Mesenchymal stem cell (in vitro differentiated cells and primary cell): Measurements from ENCODE around the gene OR7C1.
"Not testable (repeated sequence)": the region's sequence is repeated elsewhere in the genome, so short reads cannot be mapped to it uniquely, and the experiment has no call there.

ENCODE experiments used
- DNase-seq: peaks from one replicate; pipeline ENCODE4 v3.0.0-alpha.2; 2013
- H2AFZ ChIP-seq: one replicate; pipeline ENCODE4 v1.6.1; 2013; ENCODE audit warnings: low read depth, mild to moderate bottlenecking, control low read depth, inconsistent platforms, low read length, moderate library complexity
- H2AK5ac ChIP-seq: 2 replicates; pipeline ENCODE4 v1.6.1; 2013; ENCODE audit warnings: low read length, moderate library complexity, mild to moderate bottlenecking, inconsistent platforms; ENCODE audit not compliant: severe bottlenecking
- H2BK120ac ChIP-seq: one replicate; pipeline ENCODE4 v1.6.1; 2013; ENCODE audit warnings: low read depth, mild to moderate bottlenecking, inconsistent platforms, low read length, moderate library complexity
- H2BK12ac ChIP-seq, 2 experiments: one replicate each; pipeline ENCODE4 v1.6.1; 2013; ENCODE audit warnings: inconsistent platforms in 2 of 2, low read length in 2 of 2, mild to moderate bottlenecking in 2 of 2, moderate library complexity in 2 of 2, control low read depth in 1 of 2
- H2BK15ac ChIP-seq: one replicate; pipeline ENCODE4 v1.6.1; 2013; ENCODE audit warnings: mild to moderate bottlenecking, low read depth, inconsistent platforms; ENCODE audit not compliant: poor library complexity, severe bottlenecking
- H2BK5ac ChIP-seq: 2 replicates; pipeline ENCODE4 v1.6.1; 2013; ENCODE audit warnings: low read depth, mild to moderate bottlenecking, low read length, control low read depth, inconsistent platforms; ENCODE audit not compliant: poor library complexity, severe bottlenecking
- H3K14ac ChIP-seq, 2 experiments: one replicate each; pipeline ENCODE4 v1.6.1; 2013; ENCODE audit warnings: inconsistent platforms in 2 of 2, low read length in 2 of 2, control low read depth in 1 of 2, mild to moderate bottlenecking in 1 of 2, moderate library complexity in 1 of 2
- H3K18ac ChIP-seq, 2 experiments: one replicate each; pipeline ENCODE4 v1.6.1; 2013; ENCODE audit warnings: inconsistent platforms in 2 of 2, low read length in 2 of 2, control low read depth in 1 of 2, low read depth in 1 of 2, mild to moderate bottlenecking in 1 of 2
- H3K23ac ChIP-seq, 2 experiments: one replicate each; pipeline ENCODE4 v1.6.1; 2013; ENCODE audit warnings: inconsistent platforms in 2 of 2, low read length in 2 of 2, mild to moderate bottlenecking in 2 of 2, moderate library complexity in 2 of 2, control low read depth in 1 of 2
- H3K27ac ChIP-seq: 2 replicates; pipeline ENCODE4 v1.5.1; 2013; ENCODE audit warnings: mild to moderate bottlenecking, moderate library complexity, low read length, control low read depth, inconsistent platforms; ENCODE audit not compliant: poor library complexity, severe bottlenecking
- H3K27me3 ChIP-seq, 2 experiments: 2 replicates each; pipeline versions ENCODE4 v1.6.1 to v1.7.0; 2013; ENCODE audit warnings: low read length in 2 of 2, mild to moderate bottlenecking in 2 of 2, moderate library complexity in 2 of 2, control low read depth in 1 of 2, inconsistent platforms in 1 of 2; ENCODE audit not compliant: control insufficient read depth in 1 of 2, insufficient read depth in 1 of 2
- H3K36me3 ChIP-seq, 2 experiments: 2 replicates each; pipeline versions ENCODE4 v1.6.1 to v1.7.0; 2013; ENCODE audit warnings: low read length in 2 of 2, control low read depth in 1 of 2, inconsistent platforms in 1 of 2, low read depth in 1 of 2, mild to moderate bottlenecking in 1 of 2; ENCODE audit not compliant: insufficient read depth in 2 of 2, control insufficient read depth in 1 of 2
- H3K4ac ChIP-seq, 2 experiments: one replicate each; pipeline ENCODE4 v1.6.1; 2013; ENCODE audit warnings: inconsistent platforms in 2 of 2, low read length in 2 of 2, mild to moderate bottlenecking in 2 of 2, moderate library complexity in 2 of 2, control low read depth in 1 of 2, low read depth in 1 of 2
- H3K4me1 ChIP-seq: 2 replicates; pipeline ENCODE4 v1.6.1; 2013; ENCODE audit warnings: low read depth, low read length, control low read depth; ENCODE audit not compliant: control insufficient read depth, insufficient read depth
- H3K4me2 ChIP-seq: 2 replicates; pipeline ENCODE4 v1.6.1; 2013; ENCODE audit warnings: low read length, mild to moderate bottlenecking, inconsistent platforms; ENCODE audit not compliant: poor library complexity, severe bottlenecking
- H3K4me3 ChIP-seq, 2 experiments: 2 replicates each; pipeline versions ENCODE4 v1.5.1 to v1.7.0; 2013; ENCODE audit warnings: low read length in 2 of 2, mild to moderate bottlenecking in 2 of 2, control low read depth in 1 of 2, low read depth in 1 of 2; ENCODE audit not compliant: insufficient read depth in 1 of 2
- H3K79me1 ChIP-seq: replicated peaks from 2 replicates; pipeline ENCODE4 v1.6.1; 2013; ENCODE audit warnings: mild to moderate bottlenecking, control low read depth, low read length, inconsistent platforms; ENCODE audit not compliant: poor library complexity, severe bottlenecking
- H3K9ac ChIP-seq: 2 replicates; pipeline ENCODE4 v1.7.0; 2013; ENCODE audit warnings: mild to moderate bottlenecking, low read length, moderate library complexity
- H3K9me3 ChIP-seq: 2 replicates; pipeline ENCODE4 v1.7.0; 2013; ENCODE audit warnings: mild to moderate bottlenecking, low read length; ENCODE audit not compliant: control insufficient read depth
- H4K8ac ChIP-seq: one replicate; pipeline ENCODE4 v1.6.1; 2013; ENCODE audit warnings: inconsistent platforms, mild to moderate bottlenecking, low read length, moderate library complexity
- H4K91ac ChIP-seq: one replicate; pipeline ENCODE4 v1.6.1; 2013; ENCODE audit warnings: mild to moderate bottlenecking, low read length, inconsistent platforms
- WGBS: methylation state at CpG from one replicate; pipeline ENCODE4 v1.1.7; 2013; ENCODE audit warnings: mixed read lengths; 5-methylcytosine and 5-hydroxymethylcytosine counted together

The OR7C1 gene

DNA sequence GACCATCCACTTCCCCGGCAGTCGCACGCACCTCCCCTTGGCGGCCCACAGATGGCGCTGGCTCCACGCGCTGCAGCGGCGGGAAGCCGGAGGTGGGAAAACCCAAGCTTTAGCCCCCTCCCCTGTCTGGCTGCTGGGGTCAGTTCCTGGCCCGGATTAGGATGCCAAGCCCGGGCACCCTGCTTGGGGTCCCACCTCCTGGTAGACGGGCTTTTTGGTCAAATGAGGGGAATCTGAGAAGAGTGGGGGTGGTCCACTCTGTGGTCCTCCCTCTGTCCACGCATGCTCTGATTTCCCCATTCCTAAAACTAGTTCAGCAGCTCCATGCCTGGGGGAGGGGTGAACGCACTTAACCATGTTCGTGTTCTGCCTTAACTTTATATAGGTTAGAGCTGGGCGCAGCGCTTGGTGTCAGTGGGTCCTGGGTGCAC, 48.5 kb downstream of the OR7C1 start:
- 23% methylated on average over 17 of the region's 18 CpGs for WGBS
- Histone ChIP-seq H3K9ac (no peak overlapping the region), H3K14ac (no peak overlapping the region), H4K91ac (no peak overlapping the region), H3K27me3 (no peaks in the 10 kb centered on the region), H3K4me1 (no peaks in the 10 kb centered on the region), H3K23ac (no peak overlapping the region), H3K4me3 (no peak overlapping the region), H2AFZ (peak overlapping the region; percentile 63), H3K9me3 (no peaks in the 10 kb centered on the region), H3K36me3 (no peaks in the 10 kb centered on the region), H2BK12ac (no peak overlapping the region), H3K18ac (no peak overlapping the region), H2BK15ac (no peak overlapping the region), H3K4me2 (no peak overlapping the region), H3K79me1 (no peaks in the 10 kb centered on the region), H2BK5ac (no peak overlapping the region), H2BK120ac (no peak overlapping the region), H3K4ac (no peak overlapping the region), H4K8ac (no peak overlapping the region), H2AK5ac (no peak overlapping the region), H3K27ac (no peak overlapping the region)
- no peak for DNase-seq

DNA sequence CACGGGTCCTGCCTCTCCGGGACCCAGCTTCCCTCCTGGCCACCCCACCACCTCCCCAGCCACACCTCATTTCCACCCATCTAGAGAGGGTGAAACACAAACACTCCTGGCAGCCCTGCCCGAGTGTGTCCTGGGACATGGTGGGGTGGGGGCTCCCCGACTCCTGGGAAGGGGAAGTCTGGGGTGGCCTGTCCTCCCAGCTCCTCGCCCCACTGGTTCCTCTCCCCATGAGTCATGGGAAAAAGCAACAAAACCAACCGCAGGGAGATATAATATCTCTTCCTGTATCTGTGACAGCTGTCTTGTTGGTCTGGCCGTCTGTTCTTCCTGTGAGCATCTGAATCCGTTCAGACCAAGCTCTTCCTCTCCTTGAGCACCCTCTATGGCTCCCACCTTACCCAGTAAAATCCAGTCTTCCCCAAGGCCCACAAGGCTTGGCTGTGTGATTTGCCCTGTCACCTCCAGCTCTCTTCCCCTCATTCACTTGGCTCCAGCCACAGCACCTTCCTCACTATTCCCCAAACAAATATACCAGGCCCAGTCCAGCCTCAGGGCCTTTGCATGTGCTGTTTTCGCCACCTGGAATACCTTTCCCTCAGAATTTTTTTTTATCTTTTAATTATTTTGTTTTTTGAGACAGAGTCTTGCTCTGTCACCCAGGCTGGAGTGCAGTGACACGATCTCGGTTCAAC, 49.7 kb downstream of the OR7C1 start:
- H3K4me2 ChIP-seq, H3K23ac ChIP-seq, H3K79me1 ChIP-seq, H2AFZ ChIP-seq, H3K4me1 ChIP-seq, H3K9ac ChIP-seq, H2BK5ac ChIP-seq, H3K4ac ChIP-seq, H3K9me3 ChIP-seq, H4K91ac ChIP-seq, H3K4me3 ChIP-seq, H3K14ac ChIP-seq, H2BK120ac ChIP-seq, H3K27me3 ChIP-seq, H3K18ac ChIP-seq, H2BK12ac ChIP-seq, H2AK5ac ChIP-seq, H3K27ac ChIP-seq, H3K36me3 ChIP-seq, H2BK15ac ChIP-seq, H4K8ac ChIP-seq: not testable (repeated sequence)
- WGBS = 70% methylated on average over 7 of the region's 11 CpGs
- peak; percentile 8 for DNase-seq

DNA sequence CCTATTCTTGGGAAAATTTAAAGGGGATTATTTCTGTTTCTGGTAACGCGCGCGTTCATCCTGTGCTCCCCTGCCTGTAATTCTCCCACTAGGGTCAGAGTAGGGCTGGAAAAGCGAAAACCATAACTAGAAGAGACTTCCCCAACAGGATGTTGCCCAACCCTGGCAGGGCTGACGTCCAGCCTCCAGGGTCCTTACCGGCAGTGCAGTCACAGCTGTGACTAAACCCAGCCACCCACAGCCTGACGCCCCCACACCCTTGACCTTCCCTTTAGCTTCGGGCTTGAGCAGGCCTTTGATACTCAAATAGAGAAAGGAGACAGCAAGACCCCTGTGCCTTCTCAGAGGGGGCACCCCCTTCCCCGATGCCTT, 50.3 kb downstream of the OR7C1 start:
- not testable (repeated sequence) for H3K4me3 ChIP-seq, H3K9me3 ChIP-seq, H3K4me1 ChIP-seq, H2AFZ ChIP-seq, H3K4ac ChIP-seq, H2BK120ac ChIP-seq, H4K8ac ChIP-seq, H3K36me3 ChIP-seq, H3K27me3 ChIP-seq, H3K14ac ChIP-seq, H2BK5ac ChIP-seq, H3K4me2 ChIP-seq, H2BK12ac ChIP-seq, H2AK5ac ChIP-seq, H3K79me1 ChIP-seq, H2BK15ac ChIP-seq, H3K27ac ChIP-seq, H4K91ac ChIP-seq, H3K18ac ChIP-seq, H3K9ac ChIP-seq, H3K23ac ChIP-seq
- peak; percentile 4 for DNase-seq
- 73% methylated on average over 8 of the region's 10 CpGs for WGBS

DNA sequence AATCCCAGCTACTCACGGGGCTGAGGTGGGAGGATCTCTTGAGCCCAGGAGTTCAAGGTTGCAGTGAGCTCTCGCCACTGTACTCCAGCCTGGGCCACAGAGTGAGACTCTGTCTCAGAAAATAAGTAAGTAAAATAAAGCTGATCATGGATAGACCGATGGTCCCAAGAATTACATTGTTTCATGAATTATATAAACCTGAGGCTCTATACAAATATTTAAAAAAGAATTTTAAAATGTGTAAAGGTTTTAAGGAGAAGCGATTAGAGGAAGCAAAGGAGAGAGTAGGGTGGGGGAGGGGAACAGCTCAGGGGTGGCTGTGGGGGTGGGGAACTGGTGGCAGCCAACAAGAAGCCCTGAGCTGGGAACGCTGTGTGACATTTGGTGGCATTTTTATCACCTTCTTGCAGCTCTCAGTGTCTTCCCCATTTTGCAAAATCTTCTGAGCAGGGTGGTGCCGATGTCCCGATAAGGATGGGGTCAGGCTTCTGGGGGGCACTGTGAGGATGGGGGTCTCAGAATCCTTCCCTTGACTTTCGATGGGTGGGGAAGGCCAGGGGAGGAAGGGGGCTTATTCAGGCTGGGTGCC, 51.5 kb downstream of the OR7C1 start:
- not testable (repeated sequence) for H3K18ac ChIP-seq, H2AFZ ChIP-seq, H3K9me3 ChIP-seq, H3K23ac ChIP-seq, H3K14ac ChIP-seq, H3K4me2 ChIP-seq, DNase-seq, H3K27ac ChIP-seq, H2BK15ac ChIP-seq, H3K4ac ChIP-seq, H3K79me1 ChIP-seq, H3K4me1 ChIP-seq, H2BK12ac ChIP-seq, H2BK5ac ChIP-seq, H2BK120ac ChIP-seq, H3K4me3 ChIP-seq, H2AK5ac ChIP-seq, H4K8ac ChIP-seq, H3K9ac ChIP-seq, H3K27me3 ChIP-seq, H3K36me3 ChIP-seq, H4K91ac ChIP-seq
- WGBS = 85% methylated on average over 4 of the region's 8 CpGs
